ENCODE results near the gene SLC22A23.

SLC22A23 gene

GRCh38 chr6:3382326-3383279, 74.2 kb downstream of the SLC22A23 start:
- Histone ChIP-seq H3K9me3 (ENCODE audit: insufficient read depth, low read length, severe bottlenecking) (no peaks in the 10 kb centered on the region), H2AFZ (ENCODE audit: low read depth, low read length) (no peak overlapping the region), H3K36me3 (ENCODE audit: insufficient read depth, low read length) (no peaks in the 10 kb centered on the region), H4K20me1 (ENCODE audit: insufficient read depth, low read length) (no peaks in the 10 kb centered on the region), H3K4me3 (ENCODE audit: low read depth in 1 of 2, low read length in 2 of 2) (no peak overlapping the region), H3K27ac (ENCODE audit: low read length) (no peak overlapping the region), H3K79me2 (ENCODE audit: insufficient read depth, low read length) (no peaks in the 10 kb centered on the region), H3K4me1 (ENCODE audit: insufficient read depth, low read length) (peaks cover 5% of the 10 kb centered on the region), H3K9ac (ENCODE audit: low read depth, low read length) (no peak overlapping the region), H3K27me3 (ENCODE audit: insufficient read depth, low read length, poor library complexity) (peaks cover 34% of the 10 kb centered on the region), H3K4me2 (ENCODE audit: insufficient read depth, low read length) (no peak overlapping the region)
- no peak for TF ChIP-seq EZH2 (IDR thresholded peaks at IDR 0.05; ENCODE audit: borderline replicate concordance, low read depth, low read length, severe bottlenecking)
- TF ChIP-seq, protein P1, sequence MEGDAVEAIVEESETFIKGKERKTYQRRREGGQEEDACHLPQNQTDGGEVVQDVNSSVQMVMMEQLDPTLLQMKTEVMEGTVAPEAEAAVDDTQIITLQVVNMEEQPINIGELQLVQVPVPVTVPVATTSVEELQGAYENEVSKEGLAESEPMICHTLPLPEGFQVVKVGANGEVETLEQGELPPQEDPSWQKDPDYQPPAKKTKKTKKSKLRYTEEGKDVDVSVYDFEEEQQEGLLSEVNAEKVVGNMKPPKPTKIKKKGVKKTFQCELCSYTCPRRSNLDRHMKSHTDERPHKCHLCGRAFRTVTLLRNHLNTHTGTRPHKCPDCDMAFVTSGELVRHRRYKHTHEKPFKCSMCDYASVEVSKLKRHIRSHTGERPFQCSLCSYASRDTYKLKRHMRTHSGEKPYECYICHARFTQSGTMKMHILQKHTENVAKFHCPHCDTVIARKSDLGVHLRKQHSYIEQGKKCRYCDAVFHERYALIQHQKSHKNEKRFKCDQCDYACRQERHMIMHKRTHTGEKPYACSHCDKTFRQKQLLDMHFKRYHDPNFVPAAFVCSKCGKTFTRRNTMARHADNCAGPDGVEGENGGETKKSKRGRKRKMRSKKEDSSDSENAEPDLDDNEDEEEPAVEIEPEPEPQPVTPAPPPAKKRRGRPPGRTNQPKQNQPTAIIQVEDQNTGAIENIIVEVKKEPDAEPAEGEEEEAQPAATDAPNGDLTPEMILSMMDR (IDR thresholded peaks at IDR 0.05; ENCODE audit: borderline replicate concordance, extremely low read depth, low read length, poor library complexity, severe bottlenecking), result no peak
- DNase-seq (no peak), ATAC-seq (ENCODE audit: insufficient read depth, low read depth) (no peak)

DNA sequence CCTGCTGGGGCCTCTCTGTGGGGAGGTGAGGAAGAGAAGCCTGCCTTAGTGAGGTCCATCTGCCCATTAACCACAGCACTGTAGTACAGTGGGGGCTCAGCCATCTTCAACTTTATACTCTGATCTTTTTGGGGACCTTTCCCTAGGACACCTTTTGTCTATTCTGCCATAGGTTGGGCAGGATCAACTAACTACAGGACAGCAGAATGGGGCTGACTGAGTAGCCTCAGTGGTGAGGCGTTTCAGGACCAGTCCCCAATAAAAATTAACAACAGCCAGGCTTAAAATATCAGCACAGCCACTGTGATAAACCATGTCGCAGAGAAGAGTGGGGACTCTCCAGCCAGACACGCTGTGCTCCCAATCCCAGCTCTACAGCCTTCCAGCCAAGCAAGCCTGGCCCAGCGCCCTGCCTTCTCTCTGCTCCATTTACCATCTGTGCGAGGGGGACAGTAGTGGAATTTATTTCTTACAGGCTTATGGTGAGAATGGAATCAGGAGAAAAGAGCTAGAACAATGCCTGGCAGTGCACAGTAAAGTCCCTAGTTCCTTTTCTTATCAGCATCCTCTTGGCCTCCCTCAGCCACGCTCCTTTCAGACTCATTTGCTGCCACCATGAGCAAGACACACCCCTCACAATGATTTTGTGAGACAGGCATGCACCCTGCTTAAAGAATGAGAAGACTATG, 75.5 kb downstream of the SLC22A23 start:
- peaks cover 33% of the 10 kb centered on the region for H3K27me3 ChIP-seq (ENCODE audit: insufficient read depth, low read length, poor library complexity)
- H3K4me1 ChIP-seq (ENCODE audit: insufficient read depth, low read length), result peaks cover 5% of the 10 kb centered on the region
- no peaks in the 10 kb centered on the region for H3K79me2 ChIP-seq (ENCODE audit: insufficient read depth, low read length)
- no peaks in the 10 kb centered on the region for H3K9me3 ChIP-seq (ENCODE audit: insufficient read depth, low read length, severe bottlenecking)
- H3K4me2 ChIP-seq (ENCODE audit: insufficient read depth, low read length), result no peak overlapping the region
- no peak overlapping the region for H3K4me3 ChIP-seq (ENCODE audit: low read depth in 1 of 2, low read length in 2 of 2)
- H3K9ac ChIP-seq (ENCODE audit: low read depth, low read length), result no peak overlapping the region
- no peaks in the 10 kb centered on the region for H3K36me3 ChIP-seq (ENCODE audit: insufficient read depth, low read length)
- DNase-seq (no peak), ATAC-seq (ENCODE audit: insufficient read depth, low read depth) (no peak)
- TF ChIP-seq, protein P1 (IDR thresholded peaks at IDR 0.05; ENCODE audit: borderline replicate concordance, extremely low read depth, low read length, poor library complexity, severe bottlenecking), result no peak
- TF ChIP-seq EZH2 (IDR thresholded peaks at IDR 0.05; ENCODE audit: borderline replicate concordance, low read depth, low read length, severe bottlenecking), result no peak
- no peak overlapping the region for H3K27ac ChIP-seq (ENCODE audit: low read length)
- no peak overlapping the region for H2AFZ ChIP-seq (ENCODE audit: low read depth, low read length)
- no peaks in the 10 kb centered on the region for H4K20me1 ChIP-seq (ENCODE audit: insufficient read depth, low read length)

- Histone ChIP-seq H4K20me1 (ENCODE audit: insufficient read depth, low read length) (no peaks in the 10 kb centered on the region), H3K9me3 (ENCODE audit: insufficient read depth, low read length, severe bottlenecking) (no peaks in the 10 kb centered on the region), H3K27ac (ENCODE audit: low read length) (no peak overlapping the region), H3K27me3 (ENCODE audit: insufficient read depth, low read length, poor library complexity) (peaks cover 30% of the 10 kb centered on the region), H3K36me3 (ENCODE audit: insufficient read depth, low read length) (no peaks in the 10 kb centered on the region), H3K4me1 (ENCODE audit: insufficient read depth, low read length) (peaks cover 5% of the 10 kb centered on the region), H2AFZ (ENCODE audit: low read depth, low read length) (no peak overlapping the region), H3K4me2 (ENCODE audit: insufficient read depth, low read length) (no peak overlapping the region), H3K79me2 (ENCODE audit: insufficient read depth, low read length) (no peaks in the 10 kb centered on the region), H3K4me3 (ENCODE audit: low read depth in 1 of 2, low read length in 2 of 2) (no peak overlapping the region), H3K9ac (ENCODE audit: low read depth, low read length) (no peak overlapping the region)
- TF ChIP-seq, protein P1 (IDR thresholded peaks at IDR 0.05; ENCODE audit: borderline replicate concordance, extremely low read depth, low read length, poor library complexity, severe bottlenecking), result no peak
- TF ChIP-seq EZH2 (IDR thresholded peaks at IDR 0.05; ENCODE audit: borderline replicate concordance, low read depth, low read length, severe bottlenecking), result no peak
- DNase-seq, result no peak
- no peak for ATAC-seq (ENCODE audit: insufficient read depth, low read depth)
These were observed 76.3 kb downstream of the SLC22A23 start for GRCh38 chr6:3380344-3381232.

All from DND-41 (cell line).